Gastroesophageal sphincter (tissue), 4 donors: Measurements from ENCODE around the gene ZNF777. TPM values are rescaled to one million over a fixed set of nuclear protein-coding genes. Genes with fewer than 3 reads are reported as not detected.
"Not testable (repeated sequence)": the region's sequence is repeated elsewhere in the genome, so short reads cannot be mapped to it uniquely, and the experiment has no call there.

Experiments used
- ATAC-seq: fragments of 150-250 bp; one replicate; pipeline ENCODE4 v1.9.1; 2016; ENCODE audit warnings: mild to moderate bottlenecking, moderate library complexity
- H3K27ac ChIP-seq, 4 donors: fragments of 200-600 bp; sonication (generic) in 3 of 4; 1 replicate in 3 of 4; 2 replicates in 1 of 4; pipeline ENCODE4 v1.5.1; 2016 to 2019
- H3K27me3 ChIP-seq: fragments of 200-600 bp; sonication (generic); one replicate; pipeline ENCODE4 v1.5.1; 2019
- H3K36me3 ChIP-seq, 2 donors: fragments of 200-600 bp; sonication (generic); one replicate each; pipeline ENCODE4 v1.5.1; 2019; ENCODE audit warnings: control low read depth in 1 of 2
- H3K4me1 ChIP-seq, 3 donors: fragments of 200-600 bp; sonication (generic); 1 replicate in 2 of 3; 2 replicates in 1 of 3; pipeline ENCODE4 v1.5.1; 2016 to 2019; ENCODE audit warnings: control low read depth in 2 of 3
- H3K4me3 ChIP-seq, 2 donors: fragments of 200-600 bp; sonication (generic); one replicate each; pipeline ENCODE4 v1.5.1; 2019; ENCODE audit warnings: mild to moderate bottlenecking in 1 of 2, moderate library complexity in 1 of 2
- H3K9me3 ChIP-seq, 3 donors: fragments of 200-600 bp; sonication (generic); one replicate each; pipeline ENCODE4 v1.5.1; 2017 to 2019; ENCODE audit warnings: control low read depth in 2 of 3
- CTCF ChIP-seq, 4 experiments: fragments of 200-600 bp in 2 of 4; fragments of 450-650 bp in 2 of 4; sonication (generic) in 1 of 4; IDR thresholded peaks; one replicate each; pipeline ENCODE4 v1.5.1; 2017 to 2019; ENCODE audit warnings: antibody characterized with exemption in 4 of 4, mild to moderate bottlenecking in 2 of 4, moderate library complexity in 2 of 4
- EP300 ChIP-seq: sonication (generic); formaldehyde crosslinking; IDR thresholded peaks from one replicate; pipeline ENCODE4 v1.6.1; 2017; ENCODE audit warnings: antibody characterized with exemption, mild to moderate bottlenecking
- POLR2A ChIP-seq, 2 donors: fragments of 450-650 bp; IDR thresholded peaks; one replicate each; pipeline ENCODE4 v1.6.1; 2017; ENCODE audit warnings: antibody characterized with exemption in 2 of 2, mild to moderate bottlenecking in 2 of 2, moderate library complexity in 1 of 2
- POLR2AphosphoS5 ChIP-seq: sonication (generic); formaldehyde crosslinking; IDR thresholded peaks from one replicate; pipeline ENCODE4 v1.6.1; 2017; ENCODE audit warnings: antibody characterized with exemption
- WGBS, 2 donors: methylation state at CpG; one replicate each; pipeline ENCODE4 v1.1.5; 2018; ENCODE audit warnings: low coverage in 1 of 2; 5-methylcytosine and 5-hydroxymethylcytosine counted together
- total RNA-seq, 4 donors: library from RNA; depleted of rRNA; stranded (reverse); fragments of >200 nt; gene quantifications; one replicate each; pipeline ENCODE4 v1.1.0, GENCODE V29; 2016

The ZNF777 gene
- total RNA-seq, 4 donors from 2014 or later, result 6.1 to 16.1 (median 9.9) TPM

- 71 to 75% methylated on average over 6 of the region's 6 CpGs for WGBS, 2 donors
- H3K36me3 ChIP-seq, result no peaks in the 10 kb centered on the region
- no peak overlapping the region for H3K4me3 ChIP-seq
- no peaks in the 10 kb centered on the region for H3K9me3 ChIP-seq
- no peak overlapping the region for H3K27ac ChIP-seq
- H3K4me1 ChIP-seq, result peaks cover 0 to 9% (median 0%) of the 10 kb centered on the region in 3 donors
- TF ChIP-seq CTCF (IDR thresholded peaks at IDR 0.05), result no peak
- no peak for TF ChIP-seq POLR2A (IDR thresholded peaks at IDR 0.05)
- TF ChIP-seq POLR2AphosphoS5, result no peak
- no peak for TF ChIP-seq EP300
- no peak for ATAC-seq
- no peaks in the 10 kb centered on the region for H3K27me3 ChIP-seq
Measured at GRCh38 chr7:149409895-149410294, 51.0 kb downstream of the ZNF777 start.

GRCh38 chr7:149404825-149405224, 56.0 kb downstream of the ZNF777 start:
- WGBS, 2 donors, result no CpG with 5 or more reads among the region's 6 CpGs
- no peak overlapping the region for H3K27ac ChIP-seq

GRCh38 chr7:149404396-149404795, 56.5 kb downstream of the ZNF777 start:
- Histone ChIP-seq H3K27ac (no peak overlapping the region), H3K27me3 (peaks cover 8% of the 10 kb centered on the region), H3K9me3 (no peaks in the 10 kb centered on the region), H3K4me1 (no peaks in the 10 kb centered on the region), H3K4me3 (no peak overlapping the region), H3K36me3 (no peaks in the 10 kb centered on the region)
- no peak for ATAC-seq
- WGBS, 2 donors, result 100% methylated on average over 1 of the region's 12 CpGs; no CpG with 5 or more reads in 1 of the 2 donors
- TF ChIP-seq POLR2AphosphoS5 (no peak), EP300 (no peak), CTCF (IDR thresholded peaks at IDR 0.05) (no peak), POLR2A (IDR thresholded peaks at IDR 0.05) (no peak)

More at GRCh38 chr7:149404825-149405224, 56.0 kb downstream of the ZNF777 start:
- Histone ChIP-seq H3K36me3 (no peaks in the 10 kb centered on the region), H3K4me3 (no peak overlapping the region), H3K4me1 (no peaks in the 10 kb centered on the region), H3K9me3 (no peaks in the 10 kb centered on the region), H3K27me3 (peaks cover 8% of the 10 kb centered on the region)
- ATAC-seq, result no peak
- no peak for TF ChIP-seq EP300
- no peak for TF ChIP-seq POLR2A (IDR thresholded peaks at IDR 0.05)
- no peak for TF ChIP-seq CTCF (IDR thresholded peaks at IDR 0.05)
- TF ChIP-seq POLR2AphosphoS5, result no peak

- H3K36me3 ChIP-seq, result no peaks in the 10 kb centered on the region
- no peaks in the 10 kb centered on the region for H3K4me1 ChIP-seq
- no peak for ATAC-seq
- H3K4me3 ChIP-seq, result no peak overlapping the region
- H3K27ac ChIP-seq, result no peak overlapping the region
- peaks cover 0 to 13% (median 0%) of the 10 kb centered on the region in 3 donors for H3K9me3 ChIP-seq
- WGBS, 2 donors, result 81% methylated on average over 10 to 12 of the region's 22 CpGs
- H3K27me3 ChIP-seq, result peaks cover 10% of the 10 kb centered on the region
- TF ChIP-seq EP300, result no peak
- no peak for TF ChIP-seq CTCF (IDR thresholded peaks at IDR 0.05)
Measured at GRCh38 chr7:149398195-149398820, 62.6 kb downstream of the ZNF777 start.

GRCh38 chr7:149397470-149398043, 63.3 kb downstream of the ZNF777 start:
- Histone ChIP-seq H3K27ac (no peak overlapping the region), H3K36me3 (no peaks in the 10 kb centered on the region), H3K27me3 (peaks cover 10% of the 10 kb centered on the region), H3K9me3 (peaks cover 0 to 13% (median 0%) of the 10 kb centered on the region in 3 donors), H3K4me3 (no peak overlapping the region), H3K4me1 (no peaks in the 10 kb centered on the region)
- TF ChIP-seq POLR2A (IDR thresholded peaks at IDR 0.05) (no peak), POLR2AphosphoS5 (no peak), EP300 (no peak), CTCF (IDR thresholded peaks at IDR 0.05) (no peak)
- no peak for ATAC-seq
- 47 to 76% methylated on average over 2 to 3 of the region's 14 CpGs for WGBS, 2 donors

- 60 to 66% methylated on average over 5 to 6 of the region's 6 CpGs for WGBS, 2 donors
- not testable (repeated sequence) for ATAC-seq, H3K36me3 ChIP-seq
Measured at GRCh38 chr7:149388550-149389335, 72.1 kb downstream of the ZNF777 start.

GRCh38 chr7:149386514-149386913, 74.3 kb downstream of the ZNF777 start:
- not testable (repeated sequence) for ATAC-seq, H3K36me3 ChIP-seq, H3K4me3 ChIP-seq, H3K27ac ChIP-seq, H3K4me1 ChIP-seq, H3K9me3 ChIP-seq
- WGBS, 2 donors, result 60 to 64% methylated on average over 4 of the region's 4 CpGs
- H3K27me3 ChIP-seq, result peaks cover 13% of the 10 kb centered on the region

More at GRCh38 chr7:149388550-149389335, 72.1 kb downstream of the ZNF777 start:
- not testable (repeated sequence) for H3K4me3 ChIP-seq, H3K9me3 ChIP-seq, H3K27ac ChIP-seq, H3K27me3 ChIP-seq, H3K4me1 ChIP-seq
